ENCODE data around the gene ODC1.

The ODC1 gene

DNA sequence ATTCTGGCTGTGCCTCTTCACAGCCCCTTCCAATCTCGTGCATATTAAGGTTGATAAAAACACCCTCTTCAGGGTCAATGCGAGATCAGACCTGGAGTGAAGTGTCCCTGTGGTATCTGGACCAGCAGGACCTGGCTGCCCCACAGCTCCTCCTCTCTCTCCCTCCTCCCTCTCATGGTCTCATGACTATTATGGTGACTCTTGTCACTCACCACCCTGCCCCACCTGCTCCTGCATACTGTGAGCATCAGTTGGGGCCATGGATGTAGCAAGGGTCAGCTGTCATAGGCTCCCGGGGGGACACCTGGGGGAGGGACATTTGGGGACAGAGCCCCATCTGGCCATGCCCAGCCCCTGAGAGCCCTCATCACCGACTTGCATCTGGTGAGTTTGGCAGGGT, 50.2 kb downstream of the ODC1 start:
- DNase-seq, result no peak

DNA sequence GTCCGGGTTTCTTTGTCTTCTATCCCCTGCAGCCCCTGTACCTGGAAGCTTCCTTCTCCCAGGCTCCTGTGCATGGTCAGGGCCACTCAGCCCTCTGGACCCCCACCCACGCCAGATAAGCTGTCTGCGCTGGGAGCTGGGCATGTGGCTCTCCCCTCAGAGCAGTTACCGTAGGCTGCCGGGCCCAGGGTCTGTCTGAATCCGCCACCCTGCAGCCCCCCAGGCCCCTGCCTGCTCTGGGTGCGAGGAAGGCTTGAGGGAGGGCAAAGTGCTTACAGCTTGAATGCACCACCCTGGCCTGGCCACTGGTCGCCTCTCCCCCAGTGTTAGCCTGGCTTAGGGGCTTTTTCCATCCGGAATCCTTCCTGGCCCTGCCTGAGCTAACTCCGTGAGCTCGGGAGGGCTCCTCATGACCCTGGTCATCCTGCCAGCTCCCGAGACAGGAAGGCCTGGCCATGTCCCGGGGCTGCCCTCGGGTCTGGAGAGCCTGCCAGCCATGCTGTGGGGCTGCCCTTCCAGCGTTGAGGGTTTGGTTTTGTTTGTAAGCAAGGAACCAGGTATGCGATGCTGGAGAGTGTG, 50.7 kb downstream of the ODC1 start:
- no peak for DNase-seq

GRCh38 chr2:10396464-10396863, 51.7 kb downstream of the ODC1 start:
- no peak for DNase-seq

DNA sequence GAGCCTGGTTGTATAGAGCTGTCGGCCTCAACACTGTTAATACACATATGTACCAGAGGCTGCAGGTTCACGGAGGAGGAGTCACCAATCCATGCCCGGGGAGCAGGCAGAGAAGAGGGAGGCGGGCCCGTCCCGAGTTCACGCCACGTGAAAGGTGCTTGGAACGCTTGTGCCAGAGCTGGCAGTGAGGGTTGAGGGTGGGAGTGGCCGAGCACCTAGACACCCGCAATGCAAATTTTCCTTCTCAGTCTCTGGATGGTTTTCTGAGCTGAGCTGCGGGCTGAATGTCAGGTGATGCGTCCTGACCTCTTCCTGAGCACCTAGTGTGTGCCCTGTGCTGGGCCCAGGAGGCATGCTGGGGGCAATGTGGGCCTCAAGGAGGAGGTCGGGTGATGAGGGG, 52.2 kb downstream of the ODC1 start:
- DNase-seq, result no peak

DNA sequence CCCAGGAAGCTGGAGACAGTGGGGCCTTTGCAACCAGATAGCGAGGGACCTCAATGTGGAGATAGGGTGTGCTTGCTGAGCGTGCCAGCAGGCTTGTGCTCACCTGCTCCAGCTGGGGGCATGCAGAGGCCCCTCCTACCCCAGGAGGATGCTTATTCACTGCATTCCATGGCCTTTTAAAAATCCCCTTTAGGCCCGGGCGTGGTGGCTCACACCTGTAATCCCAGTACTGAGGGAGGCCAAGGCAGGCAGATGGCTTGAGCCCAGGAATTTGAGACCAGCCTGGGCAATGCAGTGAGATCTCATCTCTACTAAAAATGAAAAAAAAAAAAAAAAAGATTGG, 54.5 kb downstream of the ODC1 start:
- no peak for DNase-seq

DNA sequence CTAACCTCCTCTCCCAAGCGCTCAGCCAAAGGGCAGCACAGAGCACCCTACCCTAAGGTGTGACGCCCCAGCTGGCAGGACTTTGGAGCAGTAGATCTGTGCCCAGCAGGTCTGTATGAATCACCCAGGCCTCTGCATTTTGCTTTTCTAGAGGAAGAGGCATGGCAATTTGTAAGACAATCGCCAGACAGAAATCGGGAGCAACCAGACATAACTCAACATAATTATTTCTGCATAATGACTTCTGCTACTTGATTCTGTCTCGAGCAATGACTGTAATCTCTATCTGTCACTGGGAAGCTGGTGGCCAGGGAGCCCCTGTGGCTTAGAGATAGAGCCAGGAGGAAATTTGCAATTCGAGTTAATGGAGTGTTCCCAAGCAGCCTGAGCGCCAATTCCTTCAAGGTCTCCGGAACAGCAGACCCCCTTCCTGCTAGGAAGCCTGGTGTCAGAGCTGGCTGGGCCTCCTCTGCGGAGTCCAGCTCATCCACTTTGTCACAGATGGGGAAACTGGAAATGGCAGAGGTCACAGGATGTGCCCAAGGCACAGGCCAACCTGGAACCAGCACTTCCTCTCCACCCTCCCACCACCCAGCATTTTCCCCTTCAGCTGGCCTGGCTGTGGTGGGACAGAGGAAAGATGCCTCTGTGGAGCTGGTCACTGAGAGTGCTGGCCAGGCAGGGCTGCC, 55.0 kb downstream of the ODC1 start:
- DNase-seq, result no peak

DNA sequence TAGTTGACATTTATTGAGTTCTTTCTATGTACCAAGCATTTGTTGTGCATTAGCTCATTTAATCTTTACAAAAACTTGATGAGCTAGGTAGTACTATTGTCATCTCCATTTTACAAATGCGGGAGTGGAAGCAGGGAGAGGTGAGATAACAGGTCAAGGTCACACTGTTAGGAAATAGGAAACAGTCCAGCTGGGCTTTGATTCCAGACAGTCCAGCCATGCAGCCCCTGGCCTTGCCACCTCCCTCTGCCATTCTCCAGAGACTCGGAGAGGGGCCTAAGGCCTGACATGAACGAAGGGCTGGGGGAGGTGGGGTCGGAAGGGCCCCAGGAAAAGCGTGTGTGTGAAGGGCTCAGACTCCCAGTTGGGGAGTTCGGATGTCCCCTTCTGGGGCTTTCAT, 55.6 kb downstream of the ODC1 start:
- DNase-seq, result no peak

- no peak for DNase-seq
Observed at GRCh38 chr2:10392100-10392499, 56.0 kb downstream of the ODC1 start.

DNA sequence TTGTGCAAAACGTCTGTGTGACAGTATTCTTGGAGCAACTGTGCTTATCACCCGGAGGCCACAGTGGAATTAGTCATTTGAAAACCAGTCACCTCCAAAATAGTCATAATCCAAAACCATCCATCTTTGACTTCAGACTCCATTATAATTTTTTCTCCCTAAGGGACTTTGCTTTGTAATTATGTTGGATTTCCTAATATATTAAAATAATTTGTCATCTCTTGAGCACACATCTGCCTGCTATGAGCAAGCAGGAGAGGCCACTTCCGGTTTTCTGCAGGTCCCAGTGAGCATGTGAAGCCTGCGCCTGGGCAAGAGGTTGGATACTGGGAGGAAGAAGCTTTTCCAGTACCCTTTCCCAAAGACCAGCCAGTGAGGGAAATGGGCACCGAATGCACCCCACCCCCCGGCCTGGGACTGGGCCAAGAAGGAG, 57.7 kb downstream of the ODC1 start:
- no peak for DNase-seq

All from stimulated activated naive CD4-positive, alpha-beta T cell (primary cell).